ENCODE results near the gene HLA-E. TPM values are rescaled to one million over a fixed set of nuclear protein-coding genes. Genes with fewer than 3 reads are reported as not detected.

Gene HLA-E
- total and polyA plus RNA-seq, 7 donors, result 139 to 753 (median 364) TPM

DNA sequence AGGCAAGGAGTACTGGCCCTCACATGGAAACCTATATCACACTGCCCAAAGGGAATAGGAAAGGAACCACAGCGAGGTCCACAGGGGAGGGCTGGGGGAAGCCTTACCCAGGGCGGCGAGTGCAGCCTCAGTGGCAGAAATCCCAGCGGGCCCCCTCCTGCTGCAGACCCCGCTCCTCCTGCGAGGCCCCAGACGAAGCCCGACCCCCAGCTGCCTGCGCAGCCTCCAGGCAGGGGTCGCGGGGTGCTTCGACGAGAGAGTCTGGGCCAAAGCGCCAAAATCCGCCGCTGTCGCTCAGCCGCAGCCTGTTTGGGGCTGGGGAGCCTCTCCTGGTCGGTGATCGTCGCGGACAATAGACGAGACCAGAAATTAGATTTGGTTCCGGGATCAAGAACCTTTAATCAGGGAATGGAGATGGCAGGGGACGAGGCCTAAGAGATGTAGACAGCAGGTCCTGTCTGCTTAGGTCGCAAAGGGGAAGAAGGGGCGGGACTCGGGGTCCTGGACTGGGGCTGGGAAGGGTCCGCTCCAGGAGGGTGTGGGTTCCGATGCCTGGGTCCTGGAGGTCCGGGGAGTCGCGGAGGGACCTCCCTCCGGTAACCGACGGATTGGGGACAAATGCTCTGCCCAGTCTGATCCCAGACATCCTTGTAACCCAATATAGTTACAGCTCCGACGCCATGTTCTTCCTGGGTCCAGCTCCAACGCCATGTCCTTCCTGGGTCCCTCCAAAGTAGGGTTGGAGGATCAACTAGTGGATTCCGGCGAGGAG is 36.4 kb upstream of the HLA-E start:
- DNase-seq, result no peak
- WGBS, 2 donors, result 23 to 49% methylated on average over 41 of the region's 41 CpGs
- Histone ChIP-seq H3K36me3 (no peaks in the 10 kb centered on the region), H3K27ac (no peak overlapping the region), H3K27me3 (peaks cover 24 to 93% (median 87%) of the 10 kb centered on the region in 3 donors), H3K4me3 (no peak overlapping the region), H3K4me1 (peaks cover 0 to 21% (median 16%) of the 10 kb centered on the region in 4 donors), H3K9me3 (no peaks in the 10 kb centered on the region)
- intact Hi-C loops (cut with DNase I), result loop anchor here (1.0 kb wide), 1 partner anchor 96 kb away; no protein-coding TSS in a partner anchor
- no peak for TF ChIP-seq EP300 (IDR thresholded peaks at IDR 0.05)
- no peak for TF ChIP-seq POLR2AphosphoS5 (IDR thresholded peaks at IDR 0.05)
- no peak for TF ChIP-seq POLR2A (IDR thresholded peaks at IDR 0.05)
- TF ChIP-seq, protein P1, sequence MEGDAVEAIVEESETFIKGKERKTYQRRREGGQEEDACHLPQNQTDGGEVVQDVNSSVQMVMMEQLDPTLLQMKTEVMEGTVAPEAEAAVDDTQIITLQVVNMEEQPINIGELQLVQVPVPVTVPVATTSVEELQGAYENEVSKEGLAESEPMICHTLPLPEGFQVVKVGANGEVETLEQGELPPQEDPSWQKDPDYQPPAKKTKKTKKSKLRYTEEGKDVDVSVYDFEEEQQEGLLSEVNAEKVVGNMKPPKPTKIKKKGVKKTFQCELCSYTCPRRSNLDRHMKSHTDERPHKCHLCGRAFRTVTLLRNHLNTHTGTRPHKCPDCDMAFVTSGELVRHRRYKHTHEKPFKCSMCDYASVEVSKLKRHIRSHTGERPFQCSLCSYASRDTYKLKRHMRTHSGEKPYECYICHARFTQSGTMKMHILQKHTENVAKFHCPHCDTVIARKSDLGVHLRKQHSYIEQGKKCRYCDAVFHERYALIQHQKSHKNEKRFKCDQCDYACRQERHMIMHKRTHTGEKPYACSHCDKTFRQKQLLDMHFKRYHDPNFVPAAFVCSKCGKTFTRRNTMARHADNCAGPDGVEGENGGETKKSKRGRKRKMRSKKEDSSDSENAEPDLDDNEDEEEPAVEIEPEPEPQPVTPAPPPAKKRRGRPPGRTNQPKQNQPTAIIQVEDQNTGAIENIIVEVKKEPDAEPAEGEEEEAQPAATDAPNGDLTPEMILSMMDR (IDR thresholded peaks at IDR 0.05), result no peak

DNA sequence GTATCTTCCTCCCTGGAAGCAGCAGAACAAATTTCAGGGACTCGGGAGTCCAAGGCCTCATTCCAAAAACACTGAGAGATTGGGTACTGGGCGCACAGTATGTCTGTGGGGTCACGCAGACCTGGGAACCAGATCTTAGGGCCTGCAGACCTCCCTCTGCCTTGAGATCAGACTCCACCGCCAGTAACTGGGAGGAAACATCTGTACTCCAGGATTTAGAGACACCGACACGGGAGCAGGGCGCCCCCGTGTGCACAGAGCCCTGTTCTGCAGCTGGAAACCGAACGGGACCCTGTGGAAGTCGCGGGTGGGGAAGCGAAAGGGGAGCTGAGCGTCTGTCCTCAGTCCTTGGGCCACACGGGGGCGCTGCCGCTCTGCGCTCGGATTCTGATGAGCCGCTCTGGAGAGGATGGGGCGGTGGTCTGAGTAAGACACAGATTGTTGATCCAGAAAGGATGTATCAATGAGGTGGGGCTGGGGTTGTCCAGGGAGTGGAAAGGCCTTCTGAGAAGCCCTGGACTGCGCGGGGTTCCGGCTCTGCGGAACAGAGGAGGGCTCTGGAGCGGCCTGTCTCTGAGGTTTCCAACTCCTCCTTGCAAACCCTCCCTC is 35.7 kb upstream of the HLA-E start:
- Histone ChIP-seq H3K36me3 (no peaks in the 10 kb centered on the region), H3K27me3 (peaks cover 25 to 93% (median 87%) of the 10 kb centered on the region in 3 donors), H3K9me3 (no peaks in the 10 kb centered on the region), H3K4me1 (peaks cover 0 to 21% (median 16%) of the 10 kb centered on the region in 4 donors), H3K4me3 (no peak overlapping the region), H3K27ac (no peak overlapping the region)
- no peak for TF ChIP-seq POLR2AphosphoS5 (IDR thresholded peaks at IDR 0.05)
- TF ChIP-seq, protein P1 (IDR thresholded peaks at IDR 0.05), result peak; percentile 63 to 82 (median 78)
- WGBS, 2 donors, result 5 to 8% methylated on average over 26 of the region's 26 CpGs
- intact Hi-C loops (cut with DNase I), result loop anchor here (1.0 kb wide), 1 partner anchor 96 kb away; no protein-coding TSS in a partner anchor
- peak; percentile 88 for DNase-seq

DNA sequence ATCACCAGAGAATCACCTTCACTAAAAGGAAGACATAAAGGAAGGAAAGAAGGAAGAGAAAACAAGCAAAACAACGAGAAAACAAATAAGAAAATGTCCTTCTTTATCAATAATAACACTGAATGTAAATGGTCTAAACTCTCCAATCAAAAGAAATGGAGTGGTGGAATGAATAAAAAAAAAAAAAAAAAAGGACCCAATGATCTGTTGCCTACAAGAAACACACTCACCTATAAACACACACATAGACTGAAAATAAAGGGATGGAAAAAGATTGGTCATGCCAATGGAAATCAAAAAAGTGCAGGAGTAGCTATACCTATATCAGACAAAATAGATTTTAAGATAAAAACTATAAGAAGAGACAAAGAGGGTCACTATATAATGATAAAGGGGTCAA is 30.2 kb upstream of the HLA-E start:
- H3K27me3 ChIP-seq, result peaks cover 38 to 98% (median 80%) of the 10 kb centered on the region in 3 donors
- H3K36me3 ChIP-seq, result no peaks in the 10 kb centered on the region
- H3K4me1 ChIP-seq, result peaks cover 0 to 7% (median 7%) of the 10 kb centered on the region in 4 donors
- peaks cover 0 to 4% (median 2%) of the 10 kb centered on the region in 4 donors for H3K9me3 ChIP-seq
- WGBS, 2 donors, result 39 to 44% methylated on average over 1 of the region's 1 CpG
- no peak overlapping the region for H3K27ac ChIP-seq
- intact Hi-C loops (cut with DNase I), result no loop called here
- H3K4me3 ChIP-seq, result no peak overlapping the region
- DNase-seq, result no peak
- TF ChIP-seq, protein P1 (IDR thresholded peaks at IDR 0.05), result no peak
- TF ChIP-seq EP300 (IDR thresholded peaks at IDR 0.05), result no peak
- TF ChIP-seq POLR2AphosphoS5 (IDR thresholded peaks at IDR 0.05), result no peak
- TF ChIP-seq POLR2A (IDR thresholded peaks at IDR 0.05), result no peak

DNA sequence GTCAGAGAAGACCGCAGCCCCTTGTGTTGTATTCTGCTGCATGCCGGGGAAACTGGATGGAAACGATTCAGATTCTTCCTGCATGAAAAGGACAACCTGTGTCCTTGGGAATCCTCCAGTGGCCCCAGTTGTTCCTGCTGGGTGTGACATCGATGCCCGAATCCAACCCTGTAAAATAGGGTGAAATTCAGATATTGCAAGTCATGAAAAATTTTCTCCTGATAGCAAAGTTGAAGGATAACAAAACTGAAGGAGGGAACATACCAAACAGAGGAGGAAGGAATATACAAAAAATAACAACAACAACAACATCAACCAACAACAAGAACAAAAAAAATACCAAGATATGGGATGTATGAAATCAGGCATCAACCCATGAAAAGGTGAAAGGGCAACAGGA is 28.3 kb upstream of the HLA-E start:
- Histone ChIP-seq H3K9me3 (peaks cover 0 to 4% (median 2%) of the 10 kb centered on the region in 4 donors), H3K27ac (no peak overlapping the region), H3K4me1 (peaks cover 0 to 15% (median 13%) of the 10 kb centered on the region in 4 donors), H3K4me3 (no peak overlapping the region), H3K27me3 (peaks cover 56 to 98% (median 81%) of the 10 kb centered on the region in 3 donors), H3K36me3 (no peaks in the 10 kb centered on the region)
- TF ChIP-seq, protein P1 (IDR thresholded peaks at IDR 0.05), result no peak
- TF ChIP-seq EP300 (IDR thresholded peaks at IDR 0.05) (no peak), POLR2AphosphoS5 (IDR thresholded peaks at IDR 0.05) (no peak), POLR2A (IDR thresholded peaks at IDR 0.05) (no peak)
- WGBS, 2 donors, result 72 to 77% methylated on average over 5 of the region's 5 CpGs
- no peak for DNase-seq
- intact Hi-C loops (cut with DNase I), result no loop called here

Measured in sigmoid colon (tissue), 7 donors.